GM12878 (cell line): ENCODE data around the gene SHFL. TPM values are rescaled to one million over a fixed set of nuclear protein-coding genes. Genes with fewer than 3 reads are reported as not detected.

ENCODE experiments used
- ATAC-seq: fragments of 200-7000 bp; cut with Tn5 transposase; 3 replicates; pipeline ENCODE4 v1.9.1; 2020; ENCODE audit warnings: mild to moderate bottlenecking, moderate library complexity
- BruUV-seq: library from RNA; stranded (reverse); fragments of 400-500 nt; replicated peaks from 2 replicates; lab custom pipeline; 2021; lab: Mats Ljungman, UMichigan
- CTCF ChIA-PET: fragments of 300-600 bp; sonication (Branson Sonifier 250); formaldehyde crosslinking; extraction: SDS; loops from one replicate; lab custom pipeline; 2021; ENCODE audit warnings: inconsistent platforms; lab: Yijun Ruan, JAX
- POLR2A ChIA-PET: fragments of 350-600 bp; formaldehyde crosslinking; extraction: SDS; loops from one replicate; lab custom pipeline; 2021; ENCODE audit warnings: inconsistent platforms; lab: Charles Lee
- RAD21 ChIA-PET: fragments of 300-600 bp; sonication (Branson Sonifier 250); formaldehyde crosslinking; loops from one replicate; lab custom pipeline; 2023; ENCODE audit warnings: antibody characterized with exemption; ENCODE audit not compliant: unreplicated experiment; lab: Charles Lee
- SMC1A ChIA-PET: fragments of 300-600 bp; sonication (Branson Sonifier 250); formaldehyde crosslinking; loops from one replicate; lab custom pipeline; 2023; ENCODE audit not compliant: unreplicated experiment, uncharacterized antibody; lab: Charles Lee
- DNase-seq: peaks from one replicate; pipeline ENCODE4 v3.0.0-alpha.2; 2011; ENCODE audit warnings: low read depth, low spot score
- FAIRE-seq: peaks from 3 replicates; lab custom pipeline; 2011; peaks lifted over from hg19 to GRCh38; lab: Jason Lieb, UNC
- H2AFZ ChIP-seq: 2 replicates; pipeline ENCODE4 v1.6.0; 2011; ENCODE audit warnings: low read depth, low read length, control low read depth; ENCODE audit not compliant: control insufficient read depth
- H3K27ac ChIP-seq: 2 replicates; pipeline ENCODE4 v1.5.1; 2011; ENCODE audit warnings: control low read depth; ENCODE audit not compliant: control insufficient read depth, insufficient read depth
- H3K27me3 ChIP-seq, 2 experiments: replicated peaks in 1 of 2; 2 replicates each; pipeline versions ENCODE4 v1.6.0 to v1.6.1; 2011; ENCODE audit warnings: low read length in 1 of 2; ENCODE audit not compliant: control insufficient read depth in 2 of 2, insufficient read depth in 2 of 2
- H3K36me3 ChIP-seq, 2 experiments: 2 replicates each; pipeline ENCODE4 v1.5.1; 2011; ENCODE audit warnings: low read length in 1 of 2; ENCODE audit not compliant: control insufficient read depth in 2 of 2, insufficient read depth in 2 of 2
- H3K4me1 ChIP-seq: 2 replicates; pipeline ENCODE4 v1.6.1; 2011; ENCODE audit warnings: mild to moderate bottlenecking, low read length, moderate library complexity, mixed read lengths; ENCODE audit not compliant: control insufficient read depth, insufficient read depth
- H3K4me2 ChIP-seq: 2 replicates; pipeline ENCODE4 v1.6.0; 2011; ENCODE audit warnings: control low read depth; ENCODE audit not compliant: control insufficient read depth, insufficient read depth
- H3K4me3 ChIP-seq: fragments of 200-600 bp; sonication (generic); 2 replicates; pipeline ENCODE4 v1.5.1; 2016
- H3K79me2 ChIP-seq: 2 replicates; pipeline ENCODE4 v1.6.0; 2011; ENCODE audit warnings: low read length; ENCODE audit not compliant: control insufficient read depth, insufficient read depth
- H3K9ac ChIP-seq: 2 replicates; pipeline ENCODE4 v1.8.0; 2011; ENCODE audit warnings: low read length, control low read depth, mixed read lengths; ENCODE audit not compliant: control insufficient read depth, insufficient read depth
- H3K9me3 ChIP-seq: replicated peaks from 3 replicates; pipeline ENCODE4 v1.5.1; 2011; ENCODE audit warnings: mild to moderate bottlenecking, low read length; ENCODE audit not compliant: control insufficient read depth, insufficient read depth
- H4K20me1 ChIP-seq: 2 replicates; pipeline ENCODE4 v1.6.0; 2011; ENCODE audit not compliant: control insufficient read depth, insufficient read depth
- GABPA ChIP-seq: IDR thresholded peaks from 2 replicates; pipeline ENCODE4 v1.6.1; 2014; ENCODE audit warnings: antibody characterized with exemption, low read depth, mild to moderate bottlenecking, inconsistent platforms
- KLF5 ChIP-seq: fragments of 450-650 bp; IDR thresholded peaks from 2 replicates; pipeline ENCODE4 v1.6.1; 2014; ENCODE audit warnings: mild to moderate bottlenecking; ENCODE audit not compliant: partially characterized antibody
- MAX ChIP-seq: IDR thresholded peaks from 2 replicates; pipeline ENCODE4 v1.6.1; 2012; ENCODE audit warnings: low read depth, low read length, improper control_type of control experiment
- NFIC ChIP-seq: IDR thresholded peaks from 2 replicates; pipeline ENCODE4 v1.6.1; 2012; ENCODE audit warnings: low read depth, mild to moderate bottlenecking, inconsistent platforms, low read length, moderate library complexity
- RAD21 ChIP-seq: IDR thresholded peaks from 2 replicates; pipeline ENCODE4 v1.6.1; 2011; ENCODE audit warnings: mild to moderate bottlenecking, low read depth, low read length, moderate library complexity; ENCODE audit not compliant: insufficient read depth
- RBBP5 ChIP-seq: fragments of 200-600 bp; sonication (generic); conservative IDR thresholded peaks from 2 replicates; pipeline ENCODE4 v1.6.1; 2016
- RCOR1 ChIP-seq: conservative IDR thresholded peaks from 2 replicates; pipeline ENCODE4 v1.6.1; 2012; ENCODE audit warnings: low read depth, low read length, improper control_type of control experiment
- REST ChIP-seq: IDR thresholded peaks from 2 replicates; pipeline ENCODE4 v1.6.1; 2012; ENCODE audit warnings: mild to moderate bottlenecking, low read depth, low read length
- SIX5 ChIP-seq: IDR thresholded peaks from 2 replicates; pipeline ENCODE4 v1.6.1; 2011; ENCODE audit warnings: mild to moderate bottlenecking, low read depth, low read length, moderate library complexity; ENCODE audit not compliant: severe bottlenecking
- ZNF384 ChIP-seq: IDR thresholded peaks from 2 replicates; pipeline ENCODE4 v1.6.1; 2012; ENCODE audit warnings: low read depth, mild to moderate bottlenecking, low read length, improper control_type of control experiment, borderline replicate concordance
- WGBS: methylation state at CpG from one replicate; pipeline ENCODE4 v1.1.6; 2016; ENCODE audit warnings: low lambda C conversion rate; ENCODE audit not compliant: insufficient replicate concordance, insufficient coverage; ENCODE audit errors: missing lambda C conversion rate; 5-methylcytosine and 5-hydroxymethylcytosine counted together
- in situ Hi-C: fragments of 300-500 bp; cut with MboI; formaldehyde crosslinking; loops from 9 replicates; pipeline ENCODE4 v1.14.3; 2018; ENCODE audit warnings: mixed read lengths
- intact Hi-C: fragments of 100-400 bp; cut with micrococcal nuclease; formaldehyde crosslinking; loops from one replicate; pipeline ENCODE4 v1.14.2; 2022; ENCODE audit not compliant: unreplicated experiment
- polyA plus RNA-seq, 11 experiments: library from polyadenylated mRNA; depleted of rRNA in 4 of 11; unstranded in 6 of 11; stranded (reverse) in 5 of 11; fragments of >200 nt; fragmentation: Nextera tagmentation in 4 of 11; fragmentation: Illumina TruSeq in 1 of 11; extraction: Ambion mirVana in 4 of 11; extraction: Trizol in 1 of 11; gene quantifications; 1 replicate in 1 of 11; 2 replicates in 10 of 11; pipeline versions ENCODE4 v1.2.1 to v1.2.3, GENCODE V29; 2011 to 2016; ENCODE audit warnings: inconsistent platforms in 2 of 11, missing spikeins in 2 of 11, low read depth in 1 of 11
- total RNA-seq, 4 experiments: library from RNA; depleted of rRNA in 3 of 4; stranded (reverse); fragments of >200 nt in 3 of 4; fragmentation: Illumina TruSeq in 1 of 4; extraction: Trizol in 1 of 4; gene quantifications; 2 replicates each; pipeline versions ENCODE4 v1.2.1 to v1.2.3, GENCODE V29; 2013 to 2021

The SHFL gene
- total and polyA plus RNA-seq, 10 of the 15 experiments (the other 5 are each of a cell fraction or from before 2014, with no cell fraction given), result 8.0 to 83.8 (median 40.7) TPM

- intact Hi-C loops, result no loop called here
- FAIRE-seq (no peak), DNase-seq (no peak), ATAC-seq (no peak)
- ChIA-PET CTCF (interaction anchor here (0.6 to 1.6 kb wide), 2 partner anchors 32 to 78 kb away, joined by 3 to 4 read pairs; no protein-coding TSS in a partner anchor), POLR2A (no interaction called here), RAD21 (interaction anchor here (0.7 kb wide), 1 partner anchor 471 kb away, joined by 3 read pairs; no protein-coding TSS in a partner anchor), SMC1A (interaction anchor here (0.8 kb wide), 1 partner anchor 21 kb away, joined by 4 read pairs; no protein-coding TSS in a partner anchor)
- Histone ChIP-seq H3K36me3 (no peaks in the 10 kb centered on the region), H2AFZ (no peak overlapping the region), H3K79me2 (no peaks in the 10 kb centered on the region), H3K9ac (no peak overlapping the region), H3K4me3 (no peak overlapping the region), H3K27ac (no peak overlapping the region), H4K20me1 (no peaks in the 10 kb centered on the region), H3K27me3 (no peaks in the 10 kb centered on the region; a peak in 1 of 4 replicates), H3K4me2 (no peak overlapping the region), H3K9me3 (no peaks in the 10 kb centered on the region), H3K4me1 (no peaks in the 10 kb centered on the region)
- BruUV-seq, result no TSS peak
- 41% methylated on average over 16 of the region's 21 CpGs for WGBS
- in situ Hi-C loops, result no loop called here
- TF ChIP-seq RBBP5, result no peak
- TF ChIP-seq REST, result peak; percentile 84
Observed at GRCh38 chr19:10061717-10062310, 24.3 kb upstream of the SHFL start.

- POLR2A ChIA-PET, result no interaction called here
- TF ChIP-seq SIX5 (no peak), RCOR1 (no peak), KLF5 (no peak), GABPA (no peak), MAX (no peak), ZNF384 (no peak), NFIC (no peak), RAD21 (no peak)
Observed at GRCh38 chr19:10068205-10068604, 17.9 kb upstream of the SHFL start.

More at GRCh38 chr19:10068205-10068604, 17.9 kb upstream of the SHFL start:
- Histone ChIP-seq H4K20me1 (no peaks in the 10 kb centered on the region), H3K27me3 (no peaks in the 10 kb centered on the region; a peak in 1 of 4 replicates), H3K4me2 (no peak overlapping the region), H3K9ac (no peak overlapping the region), H3K36me3 (no peaks in the 10 kb centered on the region), H3K4me3 (no peak overlapping the region), H2AFZ (no peak overlapping the region), H3K4me1 (no peaks in the 10 kb centered on the region), H3K27ac (no peak overlapping the region), H3K79me2 (no peaks in the 10 kb centered on the region), H3K9me3 (no peaks in the 10 kb centered on the region; the same call in 2 of the 3 replicates)
- 4% methylated on average over 4 of the region's 4 CpGs for WGBS
- no peak for ATAC-seq
- no peak for DNase-seq
- SMC1A ChIA-PET, result no interaction called here
- no TSS peak for BruUV-seq
- in situ Hi-C loops (no loop called here), intact Hi-C loops (no loop called here)
- CTCF ChIA-PET, result no interaction called here
- RAD21 ChIA-PET, result no interaction called here
- no peak for FAIRE-seq
